HG02759 (cell line): ENCODE measurements around the gene RAB40C.
"Not testable (repeated sequence)": the region's sequence is repeated elsewhere in the genome, so short reads cannot be mapped to it uniquely, and the experiment has no call there.

Experiments
- ATAC-seq: cut with Tn5 transposase; IDR thresholded peaks from one replicate; pipeline ENCODE4 v1.9.1; 2021; ENCODE audit warnings: mild to moderate bottlenecking, moderate library complexity; ENCODE audit not compliant: unreplicated experiment

RAB40C gene

GRCh38 chr16:588889-589657, 793 bp upstream of the RAB40C start:
- peak; percentile 72 for ATAC-seq

- ATAC-seq: peak; percentile 2
These were observed 435 bp downstream of the RAB40C start for GRCh38 chr16:590188-590814.

GRCh38 chr16:590815-591200, 942 bp downstream of the RAB40C start:
- no peak for ATAC-seq

GRCh38 chr16:591231-591630, 1.4 kb downstream of the RAB40C start:
- no peak for ATAC-seq

GRCh38 chr16:591892-592517, 2.1 kb downstream of the RAB40C start:
- no peak for ATAC-seq

- no peak for ATAC-seq
These were observed 2.8 kb downstream of the RAB40C start for GRCh38 chr16:592518-593306.

- ATAC-seq: no peak
These were observed 3.5 kb downstream of the RAB40C start for GRCh38 chr16:593406-593805.

- no peak for ATAC-seq
These were observed 3.9 kb downstream of the RAB40C start for GRCh38 chr16:593807-594206.

GRCh38 chr16:595094-595528, 5.2 kb downstream of the RAB40C start:
- no peak for ATAC-seq

- no peak for ATAC-seq
These were observed 6.3 kb downstream of the RAB40C start for GRCh38 chr16:595942-596735.

GRCh38 chr16:596736-597060, 6.8 kb downstream of the RAB40C start:
- no peak for ATAC-seq

GRCh38 chr16:597655-598054, 7.8 kb downstream of the RAB40C start:
- ATAC-seq: not testable (repeated sequence)

- no peak for ATAC-seq
These were observed 9.2 kb downstream of the RAB40C start for GRCh38 chr16:598823-599739.

- no peak for ATAC-seq
These were observed 10.9 kb downstream of the RAB40C start for GRCh38 chr16:600781-601180.

GRCh38 chr16:603933-604332, 14.1 kb downstream of the RAB40C start:
- ATAC-seq: no peak

GRCh38 chr16:606656-607307, 16.9 kb downstream of the RAB40C start:
- ATAC-seq: no peak

GRCh38 chr16:608019-608418, 18.2 kb downstream of the RAB40C start:
- ATAC-seq: no peak

- ATAC-seq: no peak
These were observed 19.4 kb downstream of the RAB40C start for GRCh38 chr16:609316-609715.

- no peak for ATAC-seq
These were observed 20.1 kb downstream of the RAB40C start for GRCh38 chr16:609984-610383.
